PC-3 (cell line): Measurements from ENCODE around the gene AGO4. TPM values are rescaled to one million over a fixed set of nuclear protein-coding genes. Genes with fewer than 3 reads are reported as not detected.

ENCODE experiments used
- ATAC-seq: fragments of 200-7000 bp; cut with Tn5 transposase; 2 replicates; pipeline ENCODE4 v1.9.1; 2020; ENCODE audit warnings: mild to moderate bottlenecking, moderate library complexity
- BruUV-seq: library from RNA; stranded (reverse); fragments of 400-500 nt; replicated peaks from 2 replicates; lab custom pipeline; 2021; lab: Mats Ljungman, UMichigan
- CTCF ChIA-PET: fragments of 300-600 bp; sonication (Branson Sonifier 250); formaldehyde crosslinking; loops from one replicate; lab custom pipeline; 2022; ENCODE audit warnings: antibody characterized with exemption; lab: Charles Lee
- POLR2A ChIA-PET: fragments of 300-600 bp; sonication (Branson Sonifier 250); formaldehyde crosslinking; loops from one replicate; lab custom pipeline; 2022; ENCODE audit warnings: antibody characterized with exemption; ENCODE audit not compliant: unreplicated experiment; lab: Charles Lee
- DNase-seq: peaks from one replicate; pipeline ENCODE4 v3.0.0-alpha.2; 2015
- H2AFZ ChIP-seq: fragments of 300-600 bp; sonication (generic); 2 replicates; pipeline ENCODE4 v1.6.0; 2016; ENCODE audit warnings: antibody characterized with exemption, low read length
- H3F3A ChIP-seq: fragments of 300-600 bp; sonication (generic); one replicate; pipeline ENCODE4 v1.6.0; 2017; ENCODE audit warnings: antibody characterized with exemption, low read length, control low read depth, mild to moderate bottlenecking; ENCODE audit not compliant: unreplicated experiment
- H3K27ac ChIP-seq: fragments of 300-600 bp; sonication (generic); 2 replicates; pipeline ENCODE4 v1.5.1; 2016; ENCODE audit warnings: mild to moderate bottlenecking, low read length
- H3K27me3 ChIP-seq: fragments of 300-600 bp; sonication (generic); 2 replicates; pipeline ENCODE4 v1.6.1; 2016; ENCODE audit warnings: low read length, mixed read lengths
- H3K36me3 ChIP-seq: fragments of 300-600 bp; sonication (generic); 2 replicates; pipeline ENCODE4 v1.6.1; 2016; ENCODE audit warnings: low read depth, mixed run types, low read length, mixed read lengths
- H3K4me1 ChIP-seq: fragments of 300-600 bp; sonication (generic); 2 replicates; pipeline ENCODE4 v1.5.1; 2016; ENCODE audit warnings: low read length; ENCODE audit not compliant: insufficient read depth
- H3K4me2 ChIP-seq: fragments of 300-600 bp; sonication (generic); 2 replicates; pipeline ENCODE4 v1.6.0; 2016; ENCODE audit warnings: low read length
- H3K4me3 ChIP-seq: fragments of 300-600 bp; sonication (generic); 2 replicates; pipeline ENCODE4 v1.5.1; 2016; ENCODE audit warnings: mild to moderate bottlenecking, low read length, mixed read lengths
- H3K79me2 ChIP-seq: fragments of 300-600 bp; sonication (generic); 2 replicates; pipeline ENCODE4 v1.6.1; 2017; ENCODE audit warnings: low read length, mixed read lengths
- H3K9ac ChIP-seq: fragments of 300-600 bp; sonication (generic); 2 replicates; pipeline ENCODE4 v1.6.0; 2016; ENCODE audit warnings: mild to moderate bottlenecking, low read length
- H3K9me2 ChIP-seq: fragments of 300-600 bp; sonication (generic); replicated peaks from 2 replicates; pipeline ENCODE4 v1.6.1; 2016; ENCODE audit warnings: mixed run types, low read length, mixed read lengths
- H3K9me3 ChIP-seq: fragments of 300-600 bp; sonication (generic); 2 replicates; pipeline ENCODE4 v1.6.1; 2016; ENCODE audit warnings: low read length, mixed read lengths
- H4K20me1 ChIP-seq: fragments of 300-600 bp; sonication (generic); 2 replicates; pipeline ENCODE4 v1.6.1; 2016; ENCODE audit warnings: low read length, mixed read lengths
- EZH2 ChIP-seq: fragments of 300-600 bp; sonication (generic); IDR thresholded peaks from one replicate; pipeline ENCODE4 v1.6.1; 2017; ENCODE audit warnings: antibody characterized with exemption, mild to moderate bottlenecking, low read length; ENCODE audit not compliant: unreplicated experiment
- EZH2phosphoT487 ChIP-seq: fragments of 300-600 bp; sonication (generic); IDR thresholded peaks from 2 replicates; pipeline ENCODE4 v1.6.1; 2018; ENCODE audit warnings: mild to moderate bottlenecking, antibody characterized with exemption, low read length, borderline replicate concordance
- intact Hi-C: fragments of 100-400 bp; cut with micrococcal nuclease; formaldehyde crosslinking; loops from 2 replicates; pipeline ENCODE4 v1.9.0; 2023
- total RNA-seq: library from RNA; depleted of rRNA; stranded (reverse); fragments of >200 nt; gene quantifications from 2 replicates; pipeline ENCODE4 v1.2.3, GENCODE V29; 2014
- TF ChIP-seq, protein P1 (sequence below): fragments of 300-600 bp; sonication (generic); conservative IDR thresholded peaks from 2 replicates; pipeline ENCODE4 v1.5.1; 2017; ENCODE audit warnings: antibody characterized with exemption, low read depth, mild to moderate bottlenecking, low read length

AGO4 gene
- total RNA-seq, 1 experiment from 2014 or later = 5.9 TPM

GRCh38 chr1:35884934-35885333, 77.1 kb downstream of the AGO4 start:
- Histone ChIP-seq H3K9ac (no peak overlapping the region), H3K79me2 (peaks cover 45% of the 10 kb centered on the region), H2AFZ (no peak overlapping the region), H3K9me3 (no peaks in the 10 kb centered on the region), H3K4me1 (peaks cover 8% of the 10 kb centered on the region; the same call in 1 of the 2 replicates), H3K9me2 (no peaks in the 10 kb centered on the region), H3K27me3 (no peaks in the 10 kb centered on the region), H4K20me1 (no peaks in the 10 kb centered on the region), H3K27ac (no peak overlapping the region), H3K4me2 (no peak overlapping the region), H3F3A (no peaks in the 10 kb centered on the region), H3K4me3 (no peak overlapping the region), H3K36me3 (no peaks in the 10 kb centered on the region)
- intact Hi-C loops = no loop called here
- ChIA-PET CTCF (no interaction called here), POLR2A (interaction anchor here (0.6 kb wide), 1 partner anchor 327 kb away, joined by 4 read pairs; no protein-coding TSS in a partner anchor)
- no TSS peak for BruUV-seq
- TF ChIP-seq EZH2phosphoT487 (no peak), EZH2 (no peak)
- TF ChIP-seq, protein P1, sequence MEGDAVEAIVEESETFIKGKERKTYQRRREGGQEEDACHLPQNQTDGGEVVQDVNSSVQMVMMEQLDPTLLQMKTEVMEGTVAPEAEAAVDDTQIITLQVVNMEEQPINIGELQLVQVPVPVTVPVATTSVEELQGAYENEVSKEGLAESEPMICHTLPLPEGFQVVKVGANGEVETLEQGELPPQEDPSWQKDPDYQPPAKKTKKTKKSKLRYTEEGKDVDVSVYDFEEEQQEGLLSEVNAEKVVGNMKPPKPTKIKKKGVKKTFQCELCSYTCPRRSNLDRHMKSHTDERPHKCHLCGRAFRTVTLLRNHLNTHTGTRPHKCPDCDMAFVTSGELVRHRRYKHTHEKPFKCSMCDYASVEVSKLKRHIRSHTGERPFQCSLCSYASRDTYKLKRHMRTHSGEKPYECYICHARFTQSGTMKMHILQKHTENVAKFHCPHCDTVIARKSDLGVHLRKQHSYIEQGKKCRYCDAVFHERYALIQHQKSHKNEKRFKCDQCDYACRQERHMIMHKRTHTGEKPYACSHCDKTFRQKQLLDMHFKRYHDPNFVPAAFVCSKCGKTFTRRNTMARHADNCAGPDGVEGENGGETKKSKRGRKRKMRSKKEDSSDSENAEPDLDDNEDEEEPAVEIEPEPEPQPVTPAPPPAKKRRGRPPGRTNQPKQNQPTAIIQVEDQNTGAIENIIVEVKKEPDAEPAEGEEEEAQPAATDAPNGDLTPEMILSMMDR = no peak
- ATAC-seq (no peak), DNase-seq (no peak)

- Histone ChIP-seq H3K9me2 (no peaks in the 10 kb centered on the region), H4K20me1 (no peaks in the 10 kb centered on the region), H3K27ac (no peak overlapping the region), H3K9ac (no peak overlapping the region), H2AFZ (no peak overlapping the region), H3K27me3 (no peaks in the 10 kb centered on the region), H3F3A (no peaks in the 10 kb centered on the region), H3K36me3 (no peaks in the 10 kb centered on the region), H3K4me1 (peaks cover 8% of the 10 kb centered on the region; the same call in 1 of the 2 replicates), H3K4me3 (no peak overlapping the region), H3K9me3 (no peaks in the 10 kb centered on the region), H3K79me2 (peaks cover 45% of the 10 kb centered on the region), H3K4me2 (no peak overlapping the region)
- CTCF ChIA-PET = no interaction called here
- BruUV-seq = no TSS peak
- POLR2A ChIA-PET = no interaction called here
- ATAC-seq (no peak), DNase-seq (no peak)
- intact Hi-C loops = no loop called here
- TF ChIP-seq, protein P1 = no peak
- TF ChIP-seq EZH2phosphoT487 (no peak), EZH2 (no peak)
Measured at GRCh38 chr1:35885961-35886558, 78.2 kb downstream of the AGO4 start.

DNA sequence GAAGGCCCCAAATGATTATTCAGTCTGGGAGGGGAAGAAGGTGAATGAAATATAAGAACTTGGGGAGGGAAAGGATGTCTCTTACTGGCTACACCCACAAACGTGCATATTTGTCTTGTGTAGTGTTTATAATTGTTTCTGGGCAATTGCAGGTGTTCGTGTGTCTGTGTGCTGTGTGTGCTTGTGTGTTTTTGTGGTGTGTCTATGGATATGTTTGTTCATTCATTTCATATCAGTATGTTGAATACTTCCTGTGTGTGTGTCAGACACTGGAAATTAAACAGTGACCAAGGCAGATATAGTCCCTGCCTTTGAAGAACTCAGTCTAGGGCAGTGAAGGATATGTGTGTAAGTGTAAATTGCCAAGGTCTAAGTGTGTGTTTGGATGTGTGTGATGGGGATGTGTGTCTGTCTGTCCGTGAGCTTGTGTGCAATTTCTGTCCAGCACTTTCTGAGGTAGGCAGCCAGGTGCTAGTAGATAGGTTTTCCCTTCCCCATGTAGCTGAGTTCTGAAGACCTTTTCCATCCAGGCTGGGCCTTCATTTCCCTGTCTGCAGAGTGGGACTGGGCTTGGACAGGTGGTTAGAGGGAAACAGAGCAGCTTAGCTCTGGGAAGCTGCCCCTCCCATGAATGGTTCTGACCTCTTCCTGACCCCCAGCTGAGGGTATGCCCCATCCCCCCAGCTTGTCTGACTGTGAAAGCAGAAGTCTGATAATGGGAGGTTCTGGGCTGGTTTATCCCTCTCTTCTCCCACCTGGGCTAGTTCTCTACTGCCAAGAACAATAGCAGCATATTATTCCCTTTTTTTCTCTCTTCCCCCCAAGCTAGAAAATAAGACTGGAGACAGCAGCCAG, 79.0 kb downstream of the AGO4 start:
- CTCF ChIA-PET = no interaction called here
- no TSS peak for BruUV-seq
- intact Hi-C loops = no loop called here

More for the DNA sequence above, 79.0 kb downstream of the AGO4 start:
- Histone ChIP-seq H3K36me3 (no peaks in the 10 kb centered on the region), H2AFZ (no peak overlapping the region), H3K27ac (no peak overlapping the region), H3K79me2 (peaks cover 45% of the 10 kb centered on the region), H4K20me1 (no peaks in the 10 kb centered on the region), H3K4me1 (peaks cover 8% of the 10 kb centered on the region; the same call in 1 of the 2 replicates), H3K9ac (no peak overlapping the region), H3F3A (no peaks in the 10 kb centered on the region), H3K4me3 (no peak overlapping the region), H3K9me2 (no peaks in the 10 kb centered on the region), H3K27me3 (no peaks in the 10 kb centered on the region), H3K4me2 (no peak overlapping the region), H3K9me3 (no peaks in the 10 kb centered on the region)
- POLR2A ChIA-PET = no interaction called here
- TF ChIP-seq EZH2phosphoT487 (no peak), EZH2 (no peak)
- TF ChIP-seq, protein P1 = no peak
- ATAC-seq (no peak), DNase-seq (no peak)
